ENCODE data around the gene FXN. TPM values are rescaled to one million over a fixed set of nuclear protein-coding genes. Genes with fewer than 3 reads are reported as not detected.

FXN gene
- total RNA-seq, 1 experiment from 2014 or later: 12.0 TPM

GRCh38 chr9:69131682-69132081 is 96.1 kb downstream of the FXN start:
- H3K79me2 ChIP-seq (ENCODE audit: low read depth): peaks cover 98% of the 10 kb centered on the region
- POLR2A ChIA-PET (ENCODE audit: unreplicated experiment): interaction anchor here (0.6 kb wide), 1 partner anchor 1016 kb away, joined by 3 read pairs; no protein-coding TSS in a partner anchor

GRCh38 chr9:69132361-69132760 is 96.8 kb downstream of the FXN start:
- H3F3A ChIP-seq (ENCODE audit: insufficient read depth, low read depth): no peaks in the 10 kb centered on the region
- H2AFZ ChIP-seq: no peak overlapping the region
- H3K79me2 ChIP-seq (ENCODE audit: low read depth): peaks cover 96% of the 10 kb centered on the region
- H3K27me3 ChIP-seq (ENCODE audit: insufficient read depth, low read depth): no peaks in the 10 kb centered on the region
- CTCF ChIA-PET: no interaction called here
- intact Hi-C loops (cut with micrococcal nuclease; ENCODE audit: unreplicated experiment): no loop called here
- H3K9me2 ChIP-seq (ENCODE audit: insufficient read depth): no peaks in the 10 kb centered on the region
- peaks cover 18% of the 10 kb centered on the region for H3K36me3 ChIP-seq (ENCODE audit: low read depth)
- POLR2A ChIA-PET (ENCODE audit: unreplicated experiment): no interaction called here
- no peak overlapping the region for H3K4me2 ChIP-seq
- H3K4me3 ChIP-seq: no peak overlapping the region
- BruUV-seq (replicated peaks): no TSS peak
- DNase-seq: no peak
- TF ChIP-seq CTCF (conservative IDR thresholded peaks at IDR 0.05) (no peak), EZH2 (IDR thresholded peaks at IDR 0.05; ENCODE audit: low read depth) (no peak)
- no peaks in the 10 kb centered on the region for H3K9me3 ChIP-seq (ENCODE audit: insufficient read depth, low read depth)
- no peaks in the 10 kb centered on the region for H3K4me1 ChIP-seq (replicated peaks; ENCODE audit: insufficient read depth)
- peaks cover 21% of the 10 kb centered on the region for H4K20me1 ChIP-seq (ENCODE audit: insufficient read depth)
- no peak overlapping the region for H3K27ac ChIP-seq

More at GRCh38 chr9:69131682-69132081, 96.1 kb downstream of the FXN start:
- H3K4me1 ChIP-seq (replicated peaks; ENCODE audit: insufficient read depth): no peaks in the 10 kb centered on the region
- no peak overlapping the region for H3K4me3 ChIP-seq
- H3K9me2 ChIP-seq (ENCODE audit: insufficient read depth): no peaks in the 10 kb centered on the region
- DNase-seq: no peak
- CTCF ChIA-PET: no interaction called here
- TF ChIP-seq CTCF (conservative IDR thresholded peaks at IDR 0.05) (no peak), EZH2 (IDR thresholded peaks at IDR 0.05; ENCODE audit: low read depth) (no peak)
- H2AFZ ChIP-seq: no peak overlapping the region
- peaks cover 21% of the 10 kb centered on the region for H4K20me1 ChIP-seq (ENCODE audit: insufficient read depth)
- H3K27me3 ChIP-seq (ENCODE audit: insufficient read depth, low read depth): no peaks in the 10 kb centered on the region
- H3K9me3 ChIP-seq (ENCODE audit: insufficient read depth, low read depth): no peaks in the 10 kb centered on the region
- no peak overlapping the region for H3K27ac ChIP-seq
- H3K36me3 ChIP-seq (ENCODE audit: low read depth): peaks cover 16% of the 10 kb centered on the region
- H3F3A ChIP-seq (ENCODE audit: insufficient read depth, low read depth): no peaks in the 10 kb centered on the region
- no TSS peak for BruUV-seq (replicated peaks)
- intact Hi-C loops (cut with micrococcal nuclease; ENCODE audit: unreplicated experiment): no loop called here
- no peak overlapping the region for H3K4me2 ChIP-seq

- DNase-seq: no peak
- no peaks in the 10 kb centered on the region for H3K27me3 ChIP-seq (ENCODE audit: insufficient read depth, low read depth)
- no peaks in the 10 kb centered on the region for H3K9me3 ChIP-seq (ENCODE audit: insufficient read depth, low read depth)
- TF ChIP-seq EZH2 (IDR thresholded peaks at IDR 0.05; ENCODE audit: low read depth): no peak
- no peak for TF ChIP-seq CTCF (conservative IDR thresholded peaks at IDR 0.05)
- H3F3A ChIP-seq (ENCODE audit: insufficient read depth, low read depth): no peaks in the 10 kb centered on the region
- H3K4me1 ChIP-seq (replicated peaks; ENCODE audit: insufficient read depth): no peaks in the 10 kb centered on the region
- peaks cover 26% of the 10 kb centered on the region for H3K36me3 ChIP-seq (ENCODE audit: low read depth)
- no peak overlapping the region for H3K4me2 ChIP-seq
- H3K9me2 ChIP-seq (ENCODE audit: insufficient read depth): no peaks in the 10 kb centered on the region
- intact Hi-C loops (cut with micrococcal nuclease; ENCODE audit: unreplicated experiment): no loop called here
- no peak overlapping the region for H2AFZ ChIP-seq
- POLR2A ChIA-PET (ENCODE audit: unreplicated experiment): no interaction called here
- peaks cover 21% of the 10 kb centered on the region for H4K20me1 ChIP-seq (ENCODE audit: insufficient read depth)
- H3K79me2 ChIP-seq (ENCODE audit: low read depth): peaks cover 96% of the 10 kb centered on the region
- H3K4me3 ChIP-seq: no peak overlapping the region
- no TSS peak for BruUV-seq (replicated peaks)
- H3K27ac ChIP-seq: no peak overlapping the region
- CTCF ChIA-PET: no interaction called here
Measured at GRCh38 chr9:69134412-69134811, 98.9 kb downstream of the FXN start.

Measured in PC-9 (cell line).